HCT116 (cell line): Measurements from ENCODE around the gene PIN1. TPM values are rescaled to one million over a fixed set of nuclear protein-coding genes. Genes with fewer than 3 reads are reported as not detected.

Experiments
- ATAC-seq: fragments of 200-7000 bp; cut with Tn5 transposase; 2 replicates; pipeline ENCODE4 v1.9.1; 2020; ENCODE audit warnings: mild to moderate bottlenecking, moderate library complexity
- BruUV-seq: library from RNA; stranded (reverse); fragments of 400-500 nt; replicated peaks from 2 replicates; lab custom pipeline; 2021; lab: Mats Ljungman, UMichigan
- CTCF ChIA-PET: fragments of 300-600 bp; sonication (Branson Sonifier 250); formaldehyde crosslinking; loops from one replicate; lab custom pipeline; 2021; ENCODE audit warnings: antibody characterized with exemption; lab: Charles Lee
- POLR2A ChIA-PET: fragments of 300-600, 350-600 bp; sonication (Branson Sonifier 250); formaldehyde crosslinking; loops from one replicate; lab custom pipeline; 2021; ENCODE audit warnings: antibody characterized with exemption; lab: Charles Lee
- RAD21 ChIA-PET, 2 experiments: fragments of 300-600 bp; sonication (Branson Sonifier 250); formaldehyde crosslinking; loops; one replicate each; lab custom pipeline; 2023; ENCODE audit warnings: low total read pairs in 2 of 2; ENCODE audit not compliant: uncharacterized antibody in 2 of 2, unreplicated experiment in 2 of 2, low non-redundant PET in 1 of 2; lab: Charles Lee
- DNase-seq: peaks from one replicate; pipeline ENCODE4 v3.0.0-alpha.2; 2010; ENCODE audit warnings: low read depth, low spot score
- H2AFZ ChIP-seq: fragments of 200-600 bp; shearing (Covaris generic), sonication (generic); 2 replicates; pipeline ENCODE4 v1.6.1; 2017; ENCODE audit warnings: low read depth, mixed run types, mixed read lengths, antibody characterized with exemption, low read length; ENCODE audit not compliant: poor library complexity, severe bottlenecking
- H3K27ac ChIP-seq: 2 replicates; pipeline ENCODE4 v1.5.1; 2012; ENCODE audit warnings: low read depth, low read length
- H3K27me3 ChIP-seq: fragments of 200-600 bp; sonication (generic); 2 replicates; pipeline ENCODE4 v1.6.1; 2016; ENCODE audit warnings: mixed run types, low read length, mixed read lengths; ENCODE audit not compliant: insufficient read depth
- H3K36me3 ChIP-seq, 2 experiments: fragments of 200-500 bp in 1 of 2; fragments of 200-600 bp in 1 of 2; sonication (Bioruptor generic) in 1 of 2; sonication (generic) in 1 of 2; 2 replicates each; pipeline versions ENCODE4 v1.5.1 to v1.6.1; 2014 to 2016; ENCODE audit warnings: low read length in 2 of 2, inconsistent platforms in 1 of 2, mixed read lengths in 1 of 2, mixed run types in 1 of 2; ENCODE audit not compliant: insufficient read depth in 2 of 2, control insufficient read depth in 1 of 2
- H3K4me1 ChIP-seq, 2 experiments: fragments of 200-600 bp in 1 of 2; sonication (generic) in 1 of 2; 2 replicates each; pipeline versions ENCODE4 v1.5.1 to v1.6.1; 2012 to 2017; ENCODE audit warnings: low read length in 2 of 2, inconsistent platforms in 1 of 2, mild to moderate bottlenecking in 1 of 2, mixed read lengths in 1 of 2, mixed run types in 1 of 2, moderate library complexity in 1 of 2; ENCODE audit not compliant: insufficient read depth in 2 of 2, control insufficient read depth in 1 of 2
- H3K4me2 ChIP-seq: fragments of 200-600 bp; sonication (generic); 2 replicates; pipeline ENCODE4 v1.6.1; 2017; ENCODE audit warnings: mixed run types, low read length, mixed read lengths
- H3K4me3 ChIP-seq, 2 experiments: fragments of 200-600 bp in 1 of 2; sonication (generic) in 1 of 2; replicated peaks in 1 of 2; 2 replicates each; pipeline ENCODE4 v1.5.1; 2011 to 2016; ENCODE audit warnings: low read length in 2 of 2, control low read depth in 1 of 2, low read depth in 1 of 2, mild to moderate bottlenecking in 1 of 2, mixed read lengths in 1 of 2, mixed run types in 1 of 2
- H3K79me2 ChIP-seq: fragments of 200-600 bp; sonication (generic); 2 replicates; pipeline ENCODE4 v1.6.1; 2017; ENCODE audit warnings: mild to moderate bottlenecking, mixed run types, low read length, moderate library complexity, mixed read lengths; ENCODE audit not compliant: insufficient read depth
- H3K9ac ChIP-seq: fragments of 200-600 bp; sonication (generic); 2 replicates; pipeline ENCODE4 v1.6.1; 2016; ENCODE audit warnings: low read length, mixed read lengths
- H3K9me2 ChIP-seq: fragments of 200-600 bp; sonication (generic), shearing (Covaris generic); 2 replicates; pipeline ENCODE4 v1.6.1; 2017; ENCODE audit warnings: mixed run types, mild to moderate bottlenecking, moderate library complexity; ENCODE audit not compliant: insufficient read depth
- H3K9me3 ChIP-seq, 2 experiments: fragments of 200-500 bp in 1 of 2; fragments of 200-600 bp in 1 of 2; sonication (Bioruptor generic) in 1 of 2; sonication (generic) in 1 of 2; 2 replicates each; pipeline ENCODE4 v1.6.1; 2014 to 2017; ENCODE audit warnings: low read length in 2 of 2, mixed read lengths in 2 of 2, inconsistent platforms in 1 of 2, low read depth in 1 of 2, mild to moderate bottlenecking in 1 of 2, mixed run types in 1 of 2, moderate library complexity in 1 of 2; ENCODE audit not compliant: control insufficient read depth in 1 of 2, insufficient read depth in 1 of 2
- H4K20me1 ChIP-seq: fragments of 200-600 bp; sonication (generic), shearing (Covaris generic); 2 replicates; pipeline ENCODE4 v1.6.1; 2017; ENCODE audit warnings: mixed run types, mild to moderate bottlenecking, moderate library complexity; ENCODE audit not compliant: insufficient read depth
- ATF3 ChIP-seq: IDR thresholded peaks from 2 replicates; pipeline ENCODE4 v1.6.1; 2012
- CBX3 ChIP-seq: IDR thresholded peaks from 2 replicates; pipeline ENCODE4 v1.6.1; 2012; ENCODE audit warnings: low read depth
- EGR1 ChIP-seq: IDR thresholded peaks from 2 replicates; pipeline ENCODE4 v1.6.1; 2012; ENCODE audit warnings: low read depth
- ELF1 ChIP-seq: IDR thresholded peaks from 2 replicates; pipeline ENCODE4 v1.6.1; 2012; ENCODE audit warnings: low read depth, borderline replicate concordance
- EZH2 ChIP-seq: fragments of 200-600 bp; sonication (generic); IDR thresholded peaks from 2 replicates; pipeline ENCODE4 v1.6.1; 2017; ENCODE audit warnings: antibody characterized with exemption, mixed run types
- EZH2phosphoT487 ChIP-seq: fragments of 200-600 bp; IDR thresholded peaks from 2 replicates; pipeline ENCODE4 v1.6.1; 2018; ENCODE audit warnings: antibody characterized with exemption, borderline replicate concordance
- JUND ChIP-seq: IDR thresholded peaks from 2 replicates; pipeline ENCODE4 v1.6.1; 2012
- MAX ChIP-seq: IDR thresholded peaks from 2 replicates; pipeline ENCODE4 v1.6.1; 2012
- POLR2AphosphoS5 ChIP-seq: IDR thresholded peaks from 2 replicates; pipeline ENCODE4 v1.6.1; 2011; ENCODE audit warnings: mild to moderate bottlenecking, low read depth, low read length, moderate library complexity
- RAD21 ChIP-seq: IDR thresholded peaks from 2 replicates; pipeline ENCODE4 v1.6.1; 2012; ENCODE audit warnings: low read depth, mild to moderate bottlenecking
- REST ChIP-seq: IDR thresholded peaks from 2 replicates; pipeline ENCODE4 v1.6.1; 2012; ENCODE audit warnings: low read depth
- SRF ChIP-seq: IDR thresholded peaks from 2 replicates; pipeline ENCODE4 v1.6.1; 2012; ENCODE audit warnings: low read depth
- ZBTB33 ChIP-seq: IDR thresholded peaks from 2 replicates; pipeline ENCODE4 v1.6.1; 2011; ENCODE audit warnings: mild to moderate bottlenecking, low read length, moderate library complexity; ENCODE audit not compliant: insufficient replicate concordance; ENCODE audit errors: extremely low read depth
- ZFX ChIP-seq: fragments of 450-650 bp; IDR thresholded peaks from 2 replicates; pipeline ENCODE4 v1.6.1; 2017
- ZNF274 ChIP-seq: fragments of 200-500 bp; sonication (Bioruptor generic); IDR thresholded peaks from 2 replicates; pipeline ENCODE4 v1.6.1; 2014; ENCODE audit warnings: mild to moderate bottlenecking, low read depth, low read length, inconsistent platforms
- intact Hi-C: fragments of 100-400 bp; cut with micrococcal nuclease; formaldehyde crosslinking; loops from 2 replicates; pipeline ENCODE4 v1.10.0; 2022
- total RNA-seq: library from RNA; stranded (reverse); gene quantifications from one replicate; pipeline ENCODE4 v1.2.1, GENCODE V29; 2021; ENCODE audit not compliant: unreplicated experiment

Gene PIN1
- total RNA-seq, 1 experiment from 2014 or later = 78.9 TPM

- Histone ChIP-seq H3K9me2 (no peaks in the 10 kb centered on the region), H3K4me3 (no peak overlapping the region), H3K4me1 (no peaks in the 10 kb centered on the region), H3K9me3 (peaks cover 0 to 4% of the 10 kb centered on the region in 2 experiments; a peak in 2 of 4 replicates), H3K27me3 (no peaks in the 10 kb centered on the region), H3K9ac (no peak overlapping the region), H2AFZ (no peak overlapping the region), H4K20me1 (no peaks in the 10 kb centered on the region), H3K79me2 (no peaks in the 10 kb centered on the region), H3K4me2 (no peak overlapping the region), H3K36me3 (no peaks in the 10 kb centered on the region), H3K27ac (no peak overlapping the region)
- no TSS peak for BruUV-seq
- POLR2A ChIA-PET = no interaction called here
- TF ChIP-seq EZH2phosphoT487 (no peak), EZH2 (no peak), ATF3 (no peak), RAD21 (no peak), MAX (no peak), CBX3 (no peak), REST (no peak), JUND (no peak), ZBTB33 (no peak), EGR1 (no peak), ZNF274 (no peak), ELF1 (no peak), SRF (no peak), ZFX (no peak), POLR2AphosphoS5 (no peak)
- RAD21 ChIA-PET = interaction anchor here in 1 of 2 experiments (0.6 kb wide), 1 partner anchor 173 kb away, joined by 3 read pairs; no protein-coding TSS in a partner anchor
- intact Hi-C loops = loop anchor here (5.0 to 10.0 kb wide), 3 partner anchors 363 to 661 kb away; partner anchors contain the start of gene ZNF266
- CTCF ChIA-PET = interaction anchor here (2.4 kb wide), 1 partner anchor 172 kb away, joined by 15 read pairs; no protein-coding TSS in a partner anchor
- ATAC-seq (no peak), DNase-seq (no peak)
Observed at GRCh38 chr19:9797871-9798270, 37.2 kb upstream of the PIN1 start.
